Fibroblast of villous mesenchyme (primary cell): ENCODE data around the gene LEFTY1. TPM values are rescaled to one million over a fixed set of nuclear protein-coding genes. Genes with fewer than 3 reads are reported as not detected.

ENCODE experiments used
- DNase-seq: peaks from one replicate; pipeline ENCODE4 v3.0.0-alpha.2; 2010; ENCODE audit warnings: low read depth
- H3K4me3 ChIP-seq: 2 replicates; pipeline ENCODE4 v1.5.1; 2011; ENCODE audit warnings: low read depth, mild to moderate bottlenecking, low read length
- CTCF ChIP-seq: IDR thresholded peaks from 2 replicates; pipeline ENCODE4 v1.5.1; 2012; ENCODE audit warnings: low read depth, mild to moderate bottlenecking, low read length; ENCODE audit not compliant: insufficient read depth
- total RNA-seq: library from RNA; depleted of rRNA; stranded (reverse); fragments of >200 nt; gene quantifications from 2 replicates; pipeline ENCODE4 v1.2.3, GENCODE V29; 2012

LEFTY1 gene
- total RNA-seq, 1 donor: not detected

- peak; percentile 60 for DNase-seq
- H3K4me3 ChIP-seq: peak overlapping the region; percentile 96
- no peak for TF ChIP-seq CTCF
Measured at GRCh38 chr1:225882694-225883615, 6.0 kb downstream of the LEFTY1 start.

- peak; percentile 27 for TF ChIP-seq CTCF
- H3K4me3 ChIP-seq: peak within 1 kb of the TSS; percentile 96
- peak; percentile 90 for DNase-seq
Measured at GRCh38 chr1:225881959-225882693, 6.8 kb downstream of the LEFTY1 start, which contains the start of gene TMEM63A. TMEM63A (minus strand) TSS chr1:225882380; CDS start chr1:225877580, 4,800 bp downstream.

- peak overlapping the region; percentile 96 for H3K4me3 ChIP-seq
- no peak for TF ChIP-seq CTCF
- DNase-seq: peak; percentile 48
Measured at GRCh38 chr1:225881081-225881958, 7.6 kb downstream of the LEFTY1 start.

GRCh38 chr1:225880636-225881035 lies 8.3 kb downstream of the LEFTY1 start:
- peak overlapping the region; percentile 96 for H3K4me3 ChIP-seq
- no peak for TF ChIP-seq CTCF
- no peak for DNase-seq

GRCh38 chr1:225880222-225880588 lies 8.7 kb downstream of the LEFTY1 start:
- no peak overlapping the region for H3K4me3 ChIP-seq
- no peak for TF ChIP-seq CTCF
- no peak for DNase-seq

- TF ChIP-seq CTCF: no peak
- no peak for DNase-seq
- no peak overlapping the region for H3K4me3 ChIP-seq
Measured at GRCh38 chr1:225879521-225880221, 9.3 kb downstream of the LEFTY1 start.
